ENCODE measurements around the gene PABPC3. TPM values are rescaled to one million over a fixed set of nuclear protein-coding genes. Genes with fewer than 3 reads are reported as not detected.

Gene PABPC3
- total and polyA plus RNA-seq, 2 of the 4 experiments (the other 2 are of a cell fraction) = 0.15 to 0.18 TPM

DNA sequence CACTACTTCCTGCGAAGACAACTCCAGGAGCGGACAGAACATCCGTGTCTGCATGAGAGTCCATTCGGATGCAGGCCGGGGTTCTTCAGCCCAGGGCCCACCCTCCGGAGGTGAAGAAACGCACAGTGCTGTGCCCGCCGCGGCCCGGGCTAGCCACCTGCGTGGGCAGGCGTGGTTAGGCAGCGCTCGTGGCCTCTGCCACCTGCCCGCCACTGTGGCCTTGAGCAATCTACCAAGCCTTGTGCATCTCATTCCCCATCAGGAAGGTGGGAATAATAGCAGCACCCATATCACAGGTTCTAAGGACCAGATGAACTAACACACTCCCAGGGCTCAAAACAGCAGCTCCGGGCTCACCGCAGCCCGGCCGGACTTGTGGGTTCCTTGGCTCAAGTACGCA, 26.7 kb upstream of the PABPC3 start:
- POLR2A ChIA-PET (ENCODE audit: unreplicated experiment) = no interaction called here
- Histone ChIP-seq H3K4me2 (ENCODE audit: low read depth, low read length) (no peak overlapping the region), H4K5ac (ENCODE audit: low read depth, low read length) (no peak overlapping the region), H3K27me3 (ENCODE audit: control insufficient read depth, insufficient read depth, low read length) (no peaks in the 10 kb centered on the region), H2BK5ac (ENCODE audit: low read depth, low read length, poor library complexity, severe bottlenecking) (no peak overlapping the region), H2BK20ac (ENCODE audit: low read depth, low read length) (no peak overlapping the region), H3K9me3 (ENCODE audit: control insufficient read depth, insufficient read depth, low read length) (no peaks in the 10 kb centered on the region), H3K9ac (ENCODE audit: low read depth, low read length) (no peak overlapping the region), H3K4me1 (ENCODE audit: control insufficient read depth, insufficient read depth, low read length) (no peaks in the 10 kb centered on the region), H2BK120ac (ENCODE audit: low read depth, low read length) (no peak overlapping the region), H3K4ac (ENCODE audit: low read depth, low read length) (no peak overlapping the region), H4K91ac (ENCODE audit: insufficient read depth, low read depth, low read length) (no peak overlapping the region), H2AFZ (replicated peaks; ENCODE audit: low read length, poor library complexity) (no peak overlapping the region), H3K36me3 (ENCODE audit: control insufficient read depth, insufficient read depth, low read length) (no peaks in the 10 kb centered on the region), H2BK15ac (ENCODE audit: low read depth, low read length) (no peak overlapping the region), H4K8ac (ENCODE audit: low read depth in 2 of 2, low read length in 2 of 2) (no peak overlapping the region), H3K4me3 (ENCODE audit: insufficient read depth, low read depth, low read length) (no peak overlapping the region), H3K56ac (ENCODE audit: extremely low read depth, insufficient read depth, low read length) (no peak overlapping the region), H4K20me1 (ENCODE audit: insufficient read depth, low read length) (no peaks in the 10 kb centered on the region), H3K79me1 (ENCODE audit: low read depth in 1 of 2, low read length in 2 of 2) (no peaks in the 10 kb centered on the region), H2AK9ac (replicated peaks; ENCODE audit: low read depth, low read length, poor library complexity) (no peak overlapping the region), H3K18ac (ENCODE audit: low read depth, low read length) (no peak overlapping the region), H3K27ac (ENCODE audit: insufficient read depth, low read length) (no peak overlapping the region), H3K14ac (replicated peaks; ENCODE audit: low read depth, low read length) (no peak overlapping the region), H3K23ac (ENCODE audit: low read depth, low read length) (no peak overlapping the region), H2AK5ac (ENCODE audit: low read depth, low read length) (no peak overlapping the region), H3K9me1 (ENCODE audit: insufficient read depth, low read length) (no peaks in the 10 kb centered on the region)
- CTCF ChIA-PET = no interaction called here
- ATAC-seq (ENCODE audit: low read depth) (no peak), DNase-seq (no peak)
- 87% methylated on average over 6 of the region's 21 CpGs; no CpG with 5 or more reads in 1 of the 2 experiments for WGBS, 2 experiments (ENCODE audit: extremely low coverage in 2 of 2, insufficient read length in 1 of 2)
- TF ChIP-seq, protein P1, sequence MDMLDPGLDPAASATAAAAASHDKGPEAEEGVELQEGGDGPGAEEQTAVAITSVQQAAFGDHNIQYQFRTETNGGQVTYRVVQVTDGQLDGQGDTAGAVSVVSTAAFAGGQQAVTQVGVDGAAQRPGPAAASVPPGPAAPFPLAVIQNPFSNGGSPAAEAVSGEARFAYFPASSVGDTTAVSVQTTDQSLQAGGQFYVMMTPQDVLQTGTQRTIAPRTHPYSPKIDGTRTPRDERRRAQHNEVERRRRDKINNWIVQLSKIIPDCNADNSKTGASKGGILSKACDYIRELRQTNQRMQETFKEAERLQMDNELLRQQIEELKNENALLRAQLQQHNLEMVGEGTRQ (IDR thresholded peaks at IDR 0.05; ENCODE audit: low read depth, low read length) = no peak
- TF ChIP-seq RAD21 (IDR thresholded peaks at IDR 0.05; ENCODE audit: low read length) (no peak), POLR2A (IDR thresholded peaks at IDR 0.05; ENCODE audit: low read depth, low read length) (no peak), BHLHE40 (IDR thresholded peaks at IDR 0.05; ENCODE audit: low read depth, low read length) (no peak), SMC3 (IDR thresholded peaks at IDR 0.05; ENCODE audit: low read depth, low read length) (no peak), MXI1 (IDR thresholded peaks at IDR 0.05; ENCODE audit: borderline replicate concordance, low read depth, low read length) (no peak), CHD1 (IDR thresholded peaks at IDR 0.05; ENCODE audit: low read depth, low read length) (no peak), CEBPB (IDR thresholded peaks at IDR 0.05; ENCODE audit: low read depth, low read length) (no peak), RFX5 (IDR thresholded peaks at IDR 0.05; ENCODE audit: low read depth, low read length) (no peak)
- intact Hi-C loops (cut with micrococcal nuclease) = no loop called here
- no TSS peak for BruUV-seq (replicated peaks)
- in situ Hi-C loops (cut with MboI; ENCODE audit: low sequenced_read_pairs) = no loop called here
- dilution Hi-C loops (cut with HindIII; ENCODE audit: low sequenced_read_pairs, unreplicated experiment) = no loop called here

Measured in IMR-90 (cell line).